PC-3 (cell line): ENCODE measurements around the gene BTNL3.

ENCODE experiments used
- CTCF ChIP-seq: fragments of 300-600 bp; sonication (generic); conservative IDR thresholded peaks from 2 replicates; pipeline ENCODE4 v1.5.1; 2017; ENCODE audit warnings: antibody characterized with exemption, low read depth, mild to moderate bottlenecking, low read length
- EZH2 ChIP-seq: fragments of 300-600 bp; sonication (generic); IDR thresholded peaks from one replicate; pipeline ENCODE4 v1.6.1; 2017; ENCODE audit warnings: antibody characterized with exemption, mild to moderate bottlenecking, low read length; ENCODE audit not compliant: unreplicated experiment

GRCh38 chr5:180960209-180960608, 28.4 kb upstream of the BTNL3 start:
- TF ChIP-seq CTCF (no peak), EZH2 (no peak)
